Gastroesophageal sphincter (tissue), 4 donors: ENCODE results near the gene MTIF3. TPM values are rescaled to one million over a fixed set of nuclear protein-coding genes. Genes with fewer than 3 reads are reported as not detected.

Source experiments
- ATAC-seq: fragments of 150-250 bp; one replicate; pipeline ENCODE4 v1.9.1; 2016; ENCODE audit warnings: mild to moderate bottlenecking, moderate library complexity
- H3K27ac ChIP-seq, 4 donors: fragments of 200-600 bp; sonication (generic) in 3 of 4; 1 replicate in 3 of 4; 2 replicates in 1 of 4; pipeline ENCODE4 v1.5.1; 2016 to 2019
- H3K27me3 ChIP-seq: fragments of 200-600 bp; sonication (generic); one replicate; pipeline ENCODE4 v1.5.1; 2019
- H3K36me3 ChIP-seq, 2 donors: fragments of 200-600 bp; sonication (generic); one replicate each; pipeline ENCODE4 v1.5.1; 2019; ENCODE audit warnings: control low read depth in 1 of 2
- H3K4me1 ChIP-seq, 3 donors: fragments of 200-600 bp; sonication (generic); 1 replicate in 2 of 3; 2 replicates in 1 of 3; pipeline ENCODE4 v1.5.1; 2016 to 2019; ENCODE audit warnings: control low read depth in 2 of 3
- H3K4me3 ChIP-seq, 2 donors: fragments of 200-600 bp; sonication (generic); one replicate each; pipeline ENCODE4 v1.5.1; 2019; ENCODE audit warnings: mild to moderate bottlenecking in 1 of 2, moderate library complexity in 1 of 2
- H3K9me3 ChIP-seq, 3 donors: fragments of 200-600 bp; sonication (generic); one replicate each; pipeline ENCODE4 v1.5.1; 2017 to 2019; ENCODE audit warnings: control low read depth in 2 of 3
- EP300 ChIP-seq: sonication (generic); formaldehyde crosslinking; IDR thresholded peaks from one replicate; pipeline ENCODE4 v1.6.1; 2017; ENCODE audit warnings: antibody characterized with exemption, mild to moderate bottlenecking
- POLR2A ChIP-seq, 2 donors: fragments of 450-650 bp; IDR thresholded peaks; one replicate each; pipeline ENCODE4 v1.6.1; 2017; ENCODE audit warnings: antibody characterized with exemption in 2 of 2, mild to moderate bottlenecking in 2 of 2, moderate library complexity in 1 of 2
- POLR2AphosphoS5 ChIP-seq: sonication (generic); formaldehyde crosslinking; IDR thresholded peaks from one replicate; pipeline ENCODE4 v1.6.1; 2017; ENCODE audit warnings: antibody characterized with exemption
- WGBS, 2 donors: methylation state at CpG; one replicate each; pipeline ENCODE4 v1.1.5; 2018; ENCODE audit warnings: low coverage in 1 of 2; 5-methylcytosine and 5-hydroxymethylcytosine counted together
- total RNA-seq, 4 donors: library from RNA; depleted of rRNA; stranded (reverse); fragments of >200 nt; gene quantifications; one replicate each; pipeline ENCODE4 v1.1.0, GENCODE V29; 2016
- TF ChIP-seq, protein P1 (sequence below), 4 experiments: fragments of 200-600 bp in 2 of 4; fragments of 450-650 bp in 2 of 4; sonication (generic) in 1 of 4; IDR thresholded peaks; one replicate each; pipeline ENCODE4 v1.5.1; 2017 to 2019; ENCODE audit warnings: antibody characterized with exemption in 4 of 4, mild to moderate bottlenecking in 2 of 4, moderate library complexity in 2 of 4

Gene MTIF3
- total RNA-seq, 4 donors from 2014 or later, result 40.1 to 72.0 (median 56.3) TPM

DNA sequence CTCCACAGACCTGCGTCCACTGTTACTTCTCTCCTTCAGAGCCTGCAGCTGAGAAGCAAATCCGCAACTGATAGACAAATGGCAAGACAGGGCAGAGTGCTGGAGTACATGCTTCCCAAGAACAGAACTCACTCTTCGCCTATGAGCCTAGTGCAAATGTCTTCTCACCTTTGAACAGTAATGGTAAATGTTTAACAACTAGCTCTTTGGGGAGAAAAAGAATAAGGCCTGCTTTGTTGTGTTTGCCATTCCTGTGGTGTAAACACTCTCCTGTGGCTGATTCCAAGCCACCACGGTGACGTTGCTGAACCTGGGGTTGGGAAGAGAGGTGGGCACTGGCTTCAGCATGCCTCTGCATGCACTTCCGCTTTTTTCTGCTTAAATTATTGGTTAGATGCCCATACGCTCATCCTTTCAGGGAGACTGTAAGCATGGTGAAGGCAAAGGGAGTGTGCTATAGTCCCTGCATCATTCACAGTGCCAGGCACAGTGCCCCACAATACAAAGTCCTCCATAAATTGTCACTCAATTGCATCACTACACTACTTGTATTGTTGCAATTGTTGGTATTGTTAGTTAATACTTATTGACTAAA is 54.0 kb downstream of the MTIF3 start:
- Histone ChIP-seq H3K27me3 (peaks cover 10% of the 10 kb centered on the region), H3K36me3 (no peaks in the 10 kb centered on the region), H3K27ac (no peak overlapping the region), H3K4me3 (no peak overlapping the region), H3K9me3 (no peaks in the 10 kb centered on the region), H3K4me1 (no peaks in the 10 kb centered on the region)
- ATAC-seq, result no peak
- WGBS, 2 donors, result 81 to 85% methylated on average over 4 to 7 of the region's 7 CpGs
- TF ChIP-seq EP300, result no peak
- TF ChIP-seq POLR2A (IDR thresholded peaks at IDR 0.05), result no peak
- TF ChIP-seq POLR2AphosphoS5, result no peak
- TF ChIP-seq, protein P1, sequence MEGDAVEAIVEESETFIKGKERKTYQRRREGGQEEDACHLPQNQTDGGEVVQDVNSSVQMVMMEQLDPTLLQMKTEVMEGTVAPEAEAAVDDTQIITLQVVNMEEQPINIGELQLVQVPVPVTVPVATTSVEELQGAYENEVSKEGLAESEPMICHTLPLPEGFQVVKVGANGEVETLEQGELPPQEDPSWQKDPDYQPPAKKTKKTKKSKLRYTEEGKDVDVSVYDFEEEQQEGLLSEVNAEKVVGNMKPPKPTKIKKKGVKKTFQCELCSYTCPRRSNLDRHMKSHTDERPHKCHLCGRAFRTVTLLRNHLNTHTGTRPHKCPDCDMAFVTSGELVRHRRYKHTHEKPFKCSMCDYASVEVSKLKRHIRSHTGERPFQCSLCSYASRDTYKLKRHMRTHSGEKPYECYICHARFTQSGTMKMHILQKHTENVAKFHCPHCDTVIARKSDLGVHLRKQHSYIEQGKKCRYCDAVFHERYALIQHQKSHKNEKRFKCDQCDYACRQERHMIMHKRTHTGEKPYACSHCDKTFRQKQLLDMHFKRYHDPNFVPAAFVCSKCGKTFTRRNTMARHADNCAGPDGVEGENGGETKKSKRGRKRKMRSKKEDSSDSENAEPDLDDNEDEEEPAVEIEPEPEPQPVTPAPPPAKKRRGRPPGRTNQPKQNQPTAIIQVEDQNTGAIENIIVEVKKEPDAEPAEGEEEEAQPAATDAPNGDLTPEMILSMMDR (IDR thresholded peaks at IDR 0.05), result no peak

DNA sequence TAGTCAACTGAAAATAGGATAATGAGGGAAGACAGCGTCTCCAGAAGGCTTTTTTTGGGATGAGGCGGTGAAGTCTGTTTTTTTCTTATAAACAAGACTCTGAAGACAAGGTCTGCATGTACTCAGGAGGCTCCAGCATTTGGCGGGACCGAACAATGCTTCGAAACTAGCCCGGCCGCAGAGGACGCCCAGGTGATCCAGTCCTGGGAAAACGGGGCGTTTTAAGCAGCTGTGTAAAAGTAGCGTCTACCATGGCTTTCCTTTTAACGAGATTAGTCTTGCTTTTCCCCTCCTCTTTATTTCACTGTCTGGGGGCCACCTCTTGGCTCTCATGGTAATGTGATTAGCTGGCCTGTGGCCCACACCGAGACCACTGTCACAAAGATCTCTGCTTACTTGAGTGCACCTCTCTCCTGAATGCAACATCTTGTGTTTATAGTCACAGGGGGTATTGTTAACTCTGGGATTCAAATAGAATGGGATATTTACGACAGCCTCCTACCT is 55.3 kb downstream of the MTIF3 start:
- H3K27me3 ChIP-seq, result peaks cover 10% of the 10 kb centered on the region
- WGBS, 2 donors, result 39 to 71% methylated on average over 4 to 14 of the region's 14 CpGs
- ATAC-seq, result no peak
- no peak overlapping the region for H3K27ac ChIP-seq
- no peaks in the 10 kb centered on the region for H3K36me3 ChIP-seq
- H3K4me1 ChIP-seq, result no peaks in the 10 kb centered on the region
- no peak overlapping the region for H3K4me3 ChIP-seq
- TF ChIP-seq, protein P1 (IDR thresholded peaks at IDR 0.05), result no peak
- TF ChIP-seq POLR2AphosphoS5 (no peak), POLR2A (IDR thresholded peaks at IDR 0.05) (no peak)
- no peaks in the 10 kb centered on the region for H3K9me3 ChIP-seq

DNA sequence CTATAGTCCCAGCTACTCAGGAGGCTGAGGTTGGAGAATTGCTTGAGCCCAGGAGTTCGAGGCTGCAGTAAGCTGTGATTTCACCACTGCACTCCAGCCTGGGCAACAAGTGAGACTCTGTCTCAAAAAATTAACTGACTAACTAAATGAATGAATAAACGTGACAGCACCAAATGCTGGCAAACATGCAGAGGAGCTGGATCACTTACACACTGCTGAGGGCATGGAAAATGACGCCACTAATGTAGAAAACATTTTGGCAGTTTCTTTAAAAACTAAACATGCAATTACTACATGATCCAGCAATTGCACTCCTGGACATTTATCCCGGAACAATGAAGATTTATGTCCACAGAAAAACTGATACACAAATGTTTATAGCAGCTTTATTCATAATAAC is 57.3 kb downstream of the MTIF3 start:
- H3K27ac ChIP-seq, result no peak overlapping the region
- no peaks in the 10 kb centered on the region for H3K4me1 ChIP-seq
- 53 to 60% methylated on average over 3 to 4 of the region's 4 CpGs for WGBS, 2 donors
- H3K9me3 ChIP-seq, result no peaks in the 10 kb centered on the region
- H3K27me3 ChIP-seq, result peaks cover 10% of the 10 kb centered on the region
- H3K4me3 ChIP-seq, result no peak overlapping the region
- no peaks in the 10 kb centered on the region for H3K36me3 ChIP-seq
- ATAC-seq, result no peak
- no peak for TF ChIP-seq POLR2AphosphoS5
- TF ChIP-seq, protein P1 (IDR thresholded peaks at IDR 0.05), result no peak
- no peak for TF ChIP-seq POLR2A (IDR thresholded peaks at IDR 0.05)
- no peak for TF ChIP-seq EP300

DNA sequence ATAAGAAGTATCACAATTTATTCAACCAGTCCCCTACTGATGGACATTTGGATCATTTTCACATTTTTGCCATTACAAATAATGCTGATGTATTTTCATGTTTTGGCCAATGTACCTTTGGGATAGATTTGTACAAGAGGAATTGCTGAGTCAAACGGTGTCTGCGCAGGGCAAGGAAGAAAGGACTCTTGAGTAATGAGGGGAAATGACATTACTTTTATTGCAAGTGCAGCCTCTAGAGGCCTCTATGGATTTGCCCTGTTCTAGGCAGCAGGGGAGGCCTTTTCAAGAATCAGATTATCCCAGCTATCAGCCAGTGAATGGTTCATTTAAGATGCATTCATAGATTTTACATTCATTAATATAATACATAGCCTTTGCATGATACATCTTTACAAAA is 58.9 kb downstream of the MTIF3 start:
- no peaks in the 10 kb centered on the region for H3K9me3 ChIP-seq
- H3K27ac ChIP-seq, result no peak overlapping the region
- H3K4me1 ChIP-seq, result no peaks in the 10 kb centered on the region
- no peak overlapping the region for H3K4me3 ChIP-seq
- TF ChIP-seq POLR2A (IDR thresholded peaks at IDR 0.05), result no peak
- no peak for TF ChIP-seq EP300
- TF ChIP-seq, protein P1 (IDR thresholded peaks at IDR 0.05), result no peak
- 35 to 46% methylated on average over 2 of the region's 2 CpGs for WGBS, 2 donors
- H3K27me3 ChIP-seq, result peaks cover 8% of the 10 kb centered on the region
- H3K36me3 ChIP-seq, result no peaks in the 10 kb centered on the region
- ATAC-seq, result no peak

DNA sequence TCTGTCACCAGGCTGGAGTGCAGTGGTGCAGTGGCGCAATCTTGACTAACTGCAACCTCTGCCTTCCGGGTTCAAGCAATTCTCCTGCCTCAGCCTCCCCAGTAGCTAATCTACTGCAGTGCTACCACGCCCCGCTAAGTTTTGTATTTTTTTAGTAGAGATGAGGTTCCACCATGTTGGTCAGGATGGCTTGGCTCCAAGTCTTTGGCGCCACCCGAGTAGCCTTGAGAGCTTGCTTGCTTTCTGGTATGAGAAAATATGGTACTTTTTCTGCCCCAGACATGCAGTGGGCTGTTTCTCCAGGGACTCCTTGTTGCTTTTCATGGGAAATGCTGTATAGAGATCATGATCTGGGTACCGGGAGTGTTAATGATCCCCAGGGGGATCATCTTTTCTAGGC is 60.5 kb downstream of the MTIF3 start:
- 74 to 93% methylated on average over 3 to 6 of the region's 7 CpGs for WGBS, 2 donors
- ATAC-seq, result no peak
- Histone ChIP-seq H3K27ac (no peak overlapping the region), H3K9me3 (no peaks in the 10 kb centered on the region), H3K4me1 (no peaks in the 10 kb centered on the region), H3K4me3 (no peak overlapping the region), H3K36me3 (no peaks in the 10 kb centered on the region), H3K27me3 (no peaks in the 10 kb centered on the region)
- TF ChIP-seq POLR2AphosphoS5 (no peak), POLR2A (IDR thresholded peaks at IDR 0.05) (no peak), EP300 (no peak)
- TF ChIP-seq, protein P1 (IDR thresholded peaks at IDR 0.05), result no peak
